Non-pigmented ciliary epithelial cell (primary cell): ENCODE results near the gene COMMD3.
"Not testable (repeated sequence)": the region's sequence is repeated elsewhere in the genome, so short reads cannot be mapped to it uniquely, and the experiment has no call there.

ENCODE experiments used
- DNase-seq: peaks from one replicate; pipeline ENCODE4 v3.0.0-alpha.2; 2010; ENCODE audit warnings: low read depth

The COMMD3 gene

DNA sequence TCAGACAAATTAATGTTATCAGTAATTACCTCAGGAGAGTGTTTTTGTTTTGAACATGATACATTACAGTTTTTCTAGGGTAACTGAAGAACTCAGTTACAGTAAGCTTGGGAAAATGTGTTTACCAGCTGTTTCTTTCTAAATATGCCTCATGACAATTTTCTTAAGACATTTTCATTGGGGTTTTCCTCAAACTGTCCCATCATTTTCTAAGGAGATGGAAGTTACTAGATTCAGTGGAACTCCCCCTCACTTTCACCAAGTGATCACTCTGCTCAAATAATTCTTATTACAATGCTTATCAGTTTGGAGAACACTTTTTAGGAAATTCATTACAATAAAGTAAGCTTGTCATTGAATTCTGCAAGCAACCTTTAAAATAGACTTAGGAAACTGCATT, 22.7 kb downstream of the COMMD3 start:
- DNase-seq, result no peak

GRCh38 chr10:22339761-22340328, 23.7 kb downstream of the COMMD3 start:
- no peak for DNase-seq

DNA sequence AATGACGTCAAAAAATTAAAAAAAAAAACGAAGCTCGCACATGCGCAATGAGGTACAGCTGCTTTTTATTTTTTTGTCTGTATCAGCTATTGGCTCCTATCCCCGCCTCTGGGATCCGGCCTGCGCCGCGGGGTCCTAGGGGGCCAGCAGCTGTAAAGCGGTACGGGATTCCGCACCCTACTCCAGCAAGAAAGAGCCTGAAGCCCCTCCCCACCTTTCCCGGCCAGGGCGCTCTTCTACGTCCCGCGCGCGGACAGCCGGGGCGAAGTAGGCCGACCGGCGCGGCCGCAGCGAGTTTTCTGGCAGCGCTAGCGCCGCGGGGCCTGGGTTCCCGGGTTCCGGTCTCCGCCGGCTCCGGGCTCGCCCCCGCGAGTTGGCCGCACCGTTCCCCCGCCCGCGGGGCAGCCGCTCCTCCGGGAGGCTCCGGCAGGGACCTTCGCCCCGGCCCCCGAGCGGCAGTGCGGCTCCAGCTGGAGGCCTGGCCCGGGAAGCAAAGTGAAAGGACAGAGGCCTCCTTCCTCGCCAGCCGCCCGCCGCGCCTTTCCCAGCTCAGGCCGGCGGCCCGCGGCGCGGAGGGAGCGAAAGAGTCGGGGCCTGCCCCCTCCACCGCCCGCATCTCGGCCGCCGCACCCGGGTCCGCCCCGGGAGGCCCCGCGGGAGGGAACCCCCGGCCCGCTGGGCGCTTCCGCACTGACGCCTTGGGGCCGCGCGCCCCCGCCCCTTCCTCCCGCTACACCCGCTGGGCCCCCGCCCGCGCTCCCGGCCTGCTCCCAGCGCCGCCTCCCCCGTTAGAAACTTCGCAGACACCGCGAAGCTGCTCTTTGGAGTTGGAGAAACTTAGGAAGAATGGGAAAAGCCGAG, 24.4 kb downstream of the COMMD3 start:
- DNase-seq, result no peak

- no peak for DNase-seq
Measured at GRCh38 chr10:22341190-22341925, 25.2 kb downstream of the COMMD3 start.

DNA sequence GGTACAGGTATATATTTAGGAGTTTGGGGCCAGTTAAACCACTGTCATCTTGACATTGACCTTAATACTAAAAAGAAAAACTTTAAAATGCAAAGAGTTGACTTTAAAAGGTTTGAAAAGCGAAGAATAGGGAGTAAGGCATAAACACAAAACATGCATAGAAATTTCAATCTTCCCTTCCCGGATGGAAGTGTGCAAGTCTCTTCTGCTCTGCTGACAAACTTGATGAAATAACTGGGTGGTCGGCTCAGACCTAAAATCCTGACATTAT, 25.7 kb downstream of the COMMD3 start:
- no peak for DNase-seq

DNA sequence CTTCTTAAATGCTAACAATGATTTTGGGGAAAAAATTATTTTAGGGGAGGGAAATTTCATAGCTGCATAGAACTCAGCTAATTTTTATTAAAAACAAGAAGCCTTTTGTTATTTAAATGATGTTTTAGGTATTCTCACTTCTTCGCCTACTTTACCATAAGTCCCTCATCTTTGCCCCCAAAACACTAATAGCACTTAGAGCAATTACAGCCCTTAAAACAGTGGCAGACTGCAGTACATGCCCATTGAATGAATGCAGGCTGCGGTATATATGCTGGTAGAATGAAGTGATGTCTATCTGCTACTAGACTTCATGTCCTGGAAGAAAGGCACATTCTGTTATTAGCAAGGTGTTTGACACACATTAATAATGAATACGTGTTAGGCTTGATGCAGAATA, 26.2 kb downstream of the COMMD3 start:
- no peak for DNase-seq

- DNase-seq, result no peak
Measured at GRCh38 chr10:22343731-22344130, 27.5 kb downstream of the COMMD3 start.

DNA sequence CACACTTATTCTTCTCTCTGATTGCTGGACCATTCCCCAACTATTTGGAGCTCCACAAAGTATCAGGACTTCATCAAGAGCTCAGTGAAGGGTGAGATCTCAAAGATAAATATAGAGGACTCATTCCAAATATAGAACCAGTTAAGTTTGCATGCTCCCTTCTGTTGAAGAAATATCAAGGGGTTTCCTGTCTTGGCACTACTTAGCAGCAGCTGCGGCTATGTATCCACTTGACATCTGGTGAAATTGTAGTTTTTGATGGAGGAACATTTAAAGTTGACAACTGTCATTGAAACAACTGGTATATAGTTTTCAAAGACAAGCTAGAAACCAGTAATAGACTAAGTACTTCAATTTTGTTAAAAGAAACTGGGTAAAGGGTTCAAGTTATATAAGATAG, 28.1 kb downstream of the COMMD3 start:
- DNase-seq, result no peak

- DNase-seq, result no peak
Measured at GRCh38 chr10:22344781-22345300, 28.7 kb downstream of the COMMD3 start.

DNA sequence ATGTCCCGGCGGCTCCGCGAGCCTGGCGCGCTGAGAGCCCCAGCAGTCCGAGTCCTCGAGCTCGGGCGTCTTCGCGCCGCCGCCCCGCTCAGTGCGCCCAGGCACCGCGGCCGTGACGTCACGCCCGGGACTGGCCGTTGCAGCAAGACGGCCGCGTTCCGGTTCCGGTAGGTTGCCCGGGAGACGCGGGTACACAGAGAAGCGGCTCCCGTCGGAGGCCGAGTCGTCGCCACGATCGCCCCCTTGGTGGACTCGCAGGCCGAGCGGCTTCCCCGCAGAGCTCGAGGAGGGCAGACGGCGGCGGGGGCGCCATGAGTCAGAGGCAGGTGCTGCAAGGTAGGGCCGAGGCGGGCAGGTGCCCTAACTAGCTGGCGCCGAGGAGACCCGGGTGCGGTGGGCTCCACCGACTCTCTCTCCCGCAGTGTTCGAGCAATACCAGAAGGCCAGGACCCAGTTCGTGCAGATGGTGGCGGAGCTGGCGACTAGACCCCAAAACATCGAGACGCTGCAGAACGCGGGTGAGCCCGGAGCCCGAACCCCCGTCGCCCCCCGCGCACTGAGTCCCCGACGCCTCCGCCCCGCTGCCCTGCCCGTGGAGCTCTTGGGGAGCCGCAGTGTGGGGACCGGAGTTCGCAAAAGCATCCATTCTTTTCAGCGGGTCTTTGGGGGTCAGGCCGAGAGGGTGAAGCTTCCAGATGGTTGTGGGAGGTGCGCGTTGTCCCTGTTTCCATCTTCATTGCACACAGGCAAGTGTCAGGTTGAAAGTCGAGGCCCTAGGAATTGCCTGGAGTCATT, 29.3 kb downstream of the COMMD3 start, which contains the start of gene SPAG6:
SPAG6 (plus strand) TSS at position 196 of the 795 bp plus-strand sequence; CDS start at position 312, 116 bp downstream.
- DNase-seq, result no peak

DNA sequence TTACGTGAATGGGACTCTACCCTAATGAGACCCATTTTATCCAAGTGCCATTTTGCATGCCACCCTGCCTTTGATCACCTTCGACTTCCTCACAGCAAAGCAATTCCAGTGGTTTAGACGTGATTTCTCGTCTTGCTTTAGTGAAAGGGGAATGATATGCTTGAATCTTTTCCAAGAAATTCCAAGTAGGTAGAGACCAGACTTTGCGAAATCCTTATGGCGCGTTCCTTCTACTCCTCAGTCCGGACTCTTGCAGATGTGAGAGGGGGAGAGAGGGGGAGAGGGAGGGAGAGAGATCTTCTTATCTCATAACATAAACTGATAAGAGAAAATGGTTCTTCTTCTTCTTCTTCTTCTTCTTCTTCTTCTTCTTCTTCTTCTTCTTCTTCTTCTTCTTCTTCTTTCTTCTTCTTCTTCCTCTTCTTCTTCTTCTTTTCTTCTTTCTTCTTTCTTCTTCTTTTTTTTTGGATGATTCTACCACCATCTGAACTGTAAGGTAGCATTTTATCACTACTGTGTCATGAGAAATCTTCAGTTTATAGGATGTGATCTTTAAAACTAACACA, 30.0 kb downstream of the COMMD3 start:
- DNase-seq, result no peak

- DNase-seq, result no peak
Measured at GRCh38 chr10:22349755-22350154, 33.6 kb downstream of the COMMD3 start.

DNA sequence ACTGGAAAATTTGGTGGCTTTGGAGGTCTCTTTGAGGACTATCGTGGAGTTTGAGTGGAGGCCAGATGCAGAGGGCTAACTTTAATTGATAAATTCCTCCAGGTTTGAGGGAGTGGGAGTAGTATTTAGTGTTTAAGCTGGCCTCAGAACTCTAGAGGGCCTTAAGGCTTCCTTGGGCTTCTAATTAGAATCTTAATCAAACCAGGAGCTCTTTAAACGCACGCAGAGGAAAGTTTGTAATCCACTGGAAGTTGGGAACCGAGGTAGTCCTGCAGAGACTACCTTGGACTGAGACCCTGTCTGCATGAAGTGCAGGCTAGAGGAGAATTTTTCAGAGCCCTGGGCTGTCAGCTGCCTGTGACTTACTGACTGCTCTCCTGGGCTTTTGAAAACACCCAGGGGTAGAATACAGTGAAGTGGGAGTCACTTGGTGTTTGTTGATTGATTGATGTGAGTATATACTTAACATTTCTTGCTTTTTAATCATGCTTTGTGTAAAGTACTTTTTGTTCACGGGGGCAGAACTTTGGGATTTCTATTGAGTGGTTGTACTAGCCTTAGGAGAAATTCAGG, 35.0 kb downstream of the COMMD3 start:
- no peak for DNase-seq

- DNase-seq, result no peak
Measured at GRCh38 chr10:22356324-22356873, 40.2 kb downstream of the COMMD3 start.

- not testable (repeated sequence) for DNase-seq
Measured at GRCh38 chr10:22357770-22358169, 41.6 kb downstream of the COMMD3 start.

- no peak for DNase-seq
Measured at GRCh38 chr10:22363305-22363704, 47.1 kb downstream of the COMMD3 start.

- DNase-seq, result no peak
Measured at GRCh38 chr10:22364407-22365140, 48.4 kb downstream of the COMMD3 start.

DNA sequence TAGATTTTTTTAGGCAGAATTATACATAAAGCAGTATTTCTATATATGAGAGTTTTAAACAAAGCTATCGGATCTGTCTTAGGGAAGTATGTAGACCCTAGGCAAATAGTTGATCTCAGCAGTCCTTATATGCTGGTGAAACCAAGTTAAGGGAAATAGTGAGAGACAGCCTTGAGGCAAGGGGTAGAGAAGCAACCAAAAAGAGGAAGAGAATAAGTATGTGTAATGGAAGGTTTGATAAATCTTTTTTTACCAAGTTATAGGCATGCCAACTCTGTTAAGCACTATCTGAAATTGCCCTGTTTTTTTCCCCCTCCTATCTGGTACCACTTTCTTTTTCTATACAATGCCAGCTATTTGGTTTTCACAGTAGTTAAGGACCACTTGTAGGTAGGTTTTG, 49.0 kb downstream of the COMMD3 start:
- no peak for DNase-seq

DNA sequence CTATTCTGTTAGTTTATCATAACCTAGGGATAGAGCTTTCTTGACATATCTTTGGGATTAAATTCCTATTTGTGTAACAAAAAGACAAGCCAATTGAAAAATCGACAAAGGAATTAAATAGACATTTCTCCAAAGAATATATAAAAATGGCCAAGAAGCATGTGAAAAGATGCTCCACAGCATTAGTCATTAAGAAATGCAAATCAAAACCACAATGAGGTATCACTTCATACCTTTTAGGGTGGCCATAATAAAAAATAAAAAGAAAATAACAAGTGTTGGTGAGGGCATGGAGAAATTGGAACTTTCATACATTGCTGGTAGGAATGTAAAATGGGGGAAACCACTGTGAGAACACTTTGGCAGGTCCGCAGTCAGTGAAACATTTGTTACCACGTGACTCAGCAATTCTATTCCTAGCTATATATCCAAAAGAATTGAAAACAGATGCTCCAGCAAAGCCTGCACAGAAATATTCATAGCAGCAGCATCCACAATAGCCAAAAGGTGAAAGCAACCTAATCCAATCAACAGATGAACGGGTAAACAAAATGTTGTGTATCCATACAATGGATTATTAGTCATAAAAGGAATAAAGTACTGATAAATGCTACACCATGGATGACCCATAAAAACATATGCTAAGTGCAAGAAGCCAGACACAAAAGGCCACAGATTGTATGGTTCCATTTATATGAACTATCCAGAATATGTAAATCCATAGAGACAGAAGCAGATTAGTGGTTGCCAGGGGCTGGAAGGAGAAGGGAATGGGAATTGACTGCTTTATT, 49.7 kb downstream of the COMMD3 start:
- DNase-seq, result no peak

GRCh38 chr10:22366435-22366703, 50.2 kb downstream of the COMMD3 start:
- no peak for DNase-seq
